Measurements from ENCODE around the gene RIMS4. TPM values are rescaled to one million over a fixed set of nuclear protein-coding genes. Genes with fewer than 3 reads are reported as not detected.

The RIMS4 gene
- total and polyA plus RNA-seq, 2 donors, result 0.14 to 0.21 TPM

- Histone ChIP-seq H3K4me3 (ENCODE audit: low read length in 2 of 2) (no peak overlapping the region), H3K9me3 (ENCODE audit: control insufficient read depth in 2 of 2, insufficient read depth in 1 of 2, low read length in 1 of 2) (no peaks in the 10 kb centered on the region)
These were observed 14.5 kb downstream of the RIMS4 start for GRCh38 chr20:44795836-44796235.

GRCh38 chr20:44792796-44793195 is 17.6 kb downstream of the RIMS4 start:
- Histone ChIP-seq H3K4me1 (ENCODE audit: control insufficient read depth in 2 of 2, insufficient read depth in 2 of 2, low read length in 2 of 2) (no peaks in the 10 kb centered on the region), H3K27ac (ENCODE audit: low read depth in 1 of 2, low read length in 1 of 2) (no peak overlapping the region), H3K9me3 (ENCODE audit: control insufficient read depth in 2 of 2, insufficient read depth in 1 of 2, low read length in 1 of 2) (no peaks in the 10 kb centered on the region), H3K27me3 (ENCODE audit: control insufficient read depth in 2 of 2, insufficient read depth in 1 of 2, low read length in 1 of 2) (peaks cover 0 to 4% of the 10 kb centered on the region in 2 donors), H3K4me3 (ENCODE audit: low read length in 2 of 2) (no peak overlapping the region), H3K36me3 (ENCODE audit: control insufficient read depth in 2 of 2, insufficient read depth in 2 of 2, low read length in 1 of 2) (no peaks in the 10 kb centered on the region)
- WGBS, result 58% methylated on average over 7 of the region's 7 CpGs
- no peak for DNase-seq (ENCODE audit: low read depth in 6 of 9, low spot score in 9 of 9)

More at GRCh38 chr20:44795836-44796235, 14.5 kb downstream of the RIMS4 start:
- Histone ChIP-seq H3K27me3 (ENCODE audit: control insufficient read depth in 2 of 2, insufficient read depth in 1 of 2, low read length in 1 of 2) (peaks cover 0 to 3% of the 10 kb centered on the region in 2 donors), H3K36me3 (ENCODE audit: control insufficient read depth in 2 of 2, insufficient read depth in 2 of 2, low read length in 1 of 2) (no peaks in the 10 kb centered on the region), H3K4me1 (ENCODE audit: control insufficient read depth in 2 of 2, insufficient read depth in 2 of 2, low read length in 2 of 2) (no peaks in the 10 kb centered on the region), H3K27ac (ENCODE audit: low read depth in 1 of 2, low read length in 1 of 2) (no peak overlapping the region)
- 68% methylated on average over 4 of the region's 4 CpGs for WGBS
- DNase-seq (ENCODE audit: low read depth in 6 of 9, low spot score in 9 of 9), result no peak

GRCh38 chr20:44790638-44791393 is 19.5 kb downstream of the RIMS4 start:
- DNase-seq (ENCODE audit: low read depth in 6 of 9, low spot score in 9 of 9), result no peak
- H3K4me3 ChIP-seq (ENCODE audit: low read length in 2 of 2), result no peak overlapping the region
- H3K27me3 ChIP-seq (ENCODE audit: control insufficient read depth in 2 of 2, insufficient read depth in 1 of 2, low read length in 1 of 2), result peaks cover 0 to 2% of the 10 kb centered on the region in 2 donors
- WGBS, result 84% methylated on average over 11 of the region's 11 CpGs
- H3K36me3 ChIP-seq (ENCODE audit: control insufficient read depth in 2 of 2, insufficient read depth in 2 of 2, low read length in 1 of 2), result no peaks in the 10 kb centered on the region
- no peaks in the 10 kb centered on the region for H3K4me1 ChIP-seq (ENCODE audit: control insufficient read depth in 2 of 2, insufficient read depth in 2 of 2, low read length in 2 of 2)
- H3K9me3 ChIP-seq (ENCODE audit: control insufficient read depth in 2 of 2, insufficient read depth in 1 of 2, low read length in 1 of 2), result no peaks in the 10 kb centered on the region
- no peak overlapping the region for H3K27ac ChIP-seq (ENCODE audit: low read depth in 1 of 2, low read length in 1 of 2)

GRCh38 chr20:44788706-44789456 is 21.5 kb downstream of the RIMS4 start:
- H3K27me3 ChIP-seq (ENCODE audit: control insufficient read depth in 2 of 2, insufficient read depth in 1 of 2, low read length in 1 of 2), result peaks cover 0 to 2% of the 10 kb centered on the region in 2 donors
- H3K36me3 ChIP-seq (ENCODE audit: control insufficient read depth in 2 of 2, insufficient read depth in 2 of 2, low read length in 1 of 2), result no peaks in the 10 kb centered on the region
- H3K4me1 ChIP-seq (ENCODE audit: control insufficient read depth in 2 of 2, insufficient read depth in 2 of 2, low read length in 2 of 2), result no peaks in the 10 kb centered on the region
- no peak for DNase-seq (ENCODE audit: low read depth in 6 of 9, low spot score in 9 of 9)
- no peaks in the 10 kb centered on the region for H3K9me3 ChIP-seq (ENCODE audit: control insufficient read depth in 2 of 2, insufficient read depth in 1 of 2, low read length in 1 of 2)
- 92% methylated on average over 10 of the region's 10 CpGs for WGBS
- H3K4me3 ChIP-seq (ENCODE audit: low read length in 2 of 2), result no peak overlapping the region
- H3K27ac ChIP-seq (ENCODE audit: low read depth in 1 of 2, low read length in 1 of 2), result no peak overlapping the region

- no peak overlapping the region for H3K27ac ChIP-seq (ENCODE audit: low read depth in 1 of 2, low read length in 1 of 2)
- H3K9me3 ChIP-seq (ENCODE audit: control insufficient read depth in 2 of 2, insufficient read depth in 1 of 2, low read length in 1 of 2), result no peaks in the 10 kb centered on the region
- H3K4me3 ChIP-seq (ENCODE audit: low read length in 2 of 2), result no peak overlapping the region
- H3K4me1 ChIP-seq (ENCODE audit: control insufficient read depth in 2 of 2, insufficient read depth in 2 of 2, low read length in 2 of 2), result no peaks in the 10 kb centered on the region
- whole genome bisulfite sequencing, result 93% methylated on average over 7 of the region's 7 CpGs
- no peaks in the 10 kb centered on the region for H3K36me3 ChIP-seq (ENCODE audit: control insufficient read depth in 2 of 2, insufficient read depth in 2 of 2, low read length in 1 of 2)
- H3K27me3 ChIP-seq (ENCODE audit: control insufficient read depth in 2 of 2, insufficient read depth in 1 of 2, low read length in 1 of 2), result peaks cover 0 to 2% of the 10 kb centered on the region in 2 donors
- DNase-seq (ENCODE audit: low read depth in 6 of 9, low spot score in 9 of 9), result no peak
These were observed 23.0 kb downstream of the RIMS4 start for GRCh38 chr20:44787299-44787698.

- Histone ChIP-seq H3K4me1 (ENCODE audit: control insufficient read depth in 2 of 2, insufficient read depth in 2 of 2, low read length in 2 of 2) (no peaks in the 10 kb centered on the region), H3K27ac (ENCODE audit: low read depth in 1 of 2, low read length in 1 of 2) (no peak overlapping the region), H3K9me3 (ENCODE audit: control insufficient read depth in 2 of 2, insufficient read depth in 1 of 2, low read length in 1 of 2) (no peaks in the 10 kb centered on the region), H3K4me3 (ENCODE audit: low read length in 2 of 2) (no peak overlapping the region), H3K36me3 (ENCODE audit: control insufficient read depth in 2 of 2, insufficient read depth in 2 of 2, low read length in 1 of 2) (no peaks in the 10 kb centered on the region), H3K27me3 (ENCODE audit: control insufficient read depth in 2 of 2, insufficient read depth in 1 of 2, low read length in 1 of 2) (peaks cover 0 to 2% of the 10 kb centered on the region in 2 donors)
- WGBS, result 33% methylated on average over 1 of the region's 1 CpG
- no peak for DNase-seq (ENCODE audit: low read depth in 6 of 9, low spot score in 9 of 9)
These were observed 24.6 kb downstream of the RIMS4 start for GRCh38 chr20:44785768-44786167.

GRCh38 chr20:44784688-44785087 is 25.7 kb downstream of the RIMS4 start:
- H3K36me3 ChIP-seq (ENCODE audit: control insufficient read depth in 2 of 2, insufficient read depth in 2 of 2, low read length in 1 of 2), result no peaks in the 10 kb centered on the region
- WGBS, result 98% methylated on average over 1 of the region's 1 CpG
- no peaks in the 10 kb centered on the region for H3K9me3 ChIP-seq (ENCODE audit: control insufficient read depth in 2 of 2, insufficient read depth in 1 of 2, low read length in 1 of 2)
- DNase-seq (ENCODE audit: low read depth in 6 of 9, low spot score in 9 of 9), result no peak
- H3K4me1 ChIP-seq (ENCODE audit: control insufficient read depth in 2 of 2, insufficient read depth in 2 of 2, low read length in 2 of 2), result no peaks in the 10 kb centered on the region
- H3K4me3 ChIP-seq (ENCODE audit: low read length in 2 of 2), result no peak overlapping the region
- H3K27me3 ChIP-seq (ENCODE audit: control insufficient read depth in 2 of 2, insufficient read depth in 1 of 2, low read length in 1 of 2), result no peaks in the 10 kb centered on the region
- no peak overlapping the region for H3K27ac ChIP-seq (ENCODE audit: low read depth in 1 of 2, low read length in 1 of 2)

- DNase-seq (ENCODE audit: low read depth in 6 of 9, low spot score in 9 of 9), result no peak
- Histone ChIP-seq H3K4me3 (ENCODE audit: low read length in 2 of 2) (no peak overlapping the region), H3K4me1 (ENCODE audit: control insufficient read depth in 2 of 2, insufficient read depth in 2 of 2, low read length in 2 of 2) (no peaks in the 10 kb centered on the region), H3K9me3 (ENCODE audit: control insufficient read depth in 2 of 2, insufficient read depth in 1 of 2, low read length in 1 of 2) (no peaks in the 10 kb centered on the region), H3K27me3 (ENCODE audit: control insufficient read depth in 2 of 2, insufficient read depth in 1 of 2, low read length in 1 of 2) (no peaks in the 10 kb centered on the region), H3K27ac (ENCODE audit: low read depth in 1 of 2, low read length in 1 of 2) (no peak overlapping the region), H3K36me3 (ENCODE audit: control insufficient read depth in 2 of 2, insufficient read depth in 2 of 2, low read length in 1 of 2) (no peaks in the 10 kb centered on the region)
- 95% methylated on average over 3 of the region's 3 CpGs for WGBS
These were observed 28.6 kb downstream of the RIMS4 start for GRCh38 chr20:44781791-44782190.

- Histone ChIP-seq H3K27ac (ENCODE audit: low read depth in 1 of 2, low read length in 1 of 2) (no peak overlapping the region), H3K36me3 (ENCODE audit: control insufficient read depth in 2 of 2, insufficient read depth in 2 of 2, low read length in 1 of 2) (no peaks in the 10 kb centered on the region), H3K27me3 (ENCODE audit: control insufficient read depth in 2 of 2, insufficient read depth in 1 of 2, low read length in 1 of 2) (no peaks in the 10 kb centered on the region), H3K9me3 (ENCODE audit: control insufficient read depth in 2 of 2, insufficient read depth in 1 of 2, low read length in 1 of 2) (no peaks in the 10 kb centered on the region), H3K4me1 (ENCODE audit: control insufficient read depth in 2 of 2, insufficient read depth in 2 of 2, low read length in 2 of 2) (no peaks in the 10 kb centered on the region), H3K4me3 (ENCODE audit: low read length in 2 of 2) (no peak overlapping the region)
- 93% methylated on average over 3 of the region's 3 CpGs for WGBS
- no peak for DNase-seq (ENCODE audit: low read depth in 6 of 9, low spot score in 9 of 9)
These were observed 29.2 kb downstream of the RIMS4 start for GRCh38 chr20:44781118-44781517.

Data from thymus (tissue), 11 donors.